Measurements from ENCODE around the gene CTXN2. TPM values are rescaled to one million over a fixed set of nuclear protein-coding genes. Genes with fewer than 3 reads are reported as not detected.

CTXN2 gene
- total and polyA plus RNA-seq, 2 of the 13 experiments (the other 11 are each of a cell fraction or from before 2014, with no cell fraction given), result not detected

DNA sequence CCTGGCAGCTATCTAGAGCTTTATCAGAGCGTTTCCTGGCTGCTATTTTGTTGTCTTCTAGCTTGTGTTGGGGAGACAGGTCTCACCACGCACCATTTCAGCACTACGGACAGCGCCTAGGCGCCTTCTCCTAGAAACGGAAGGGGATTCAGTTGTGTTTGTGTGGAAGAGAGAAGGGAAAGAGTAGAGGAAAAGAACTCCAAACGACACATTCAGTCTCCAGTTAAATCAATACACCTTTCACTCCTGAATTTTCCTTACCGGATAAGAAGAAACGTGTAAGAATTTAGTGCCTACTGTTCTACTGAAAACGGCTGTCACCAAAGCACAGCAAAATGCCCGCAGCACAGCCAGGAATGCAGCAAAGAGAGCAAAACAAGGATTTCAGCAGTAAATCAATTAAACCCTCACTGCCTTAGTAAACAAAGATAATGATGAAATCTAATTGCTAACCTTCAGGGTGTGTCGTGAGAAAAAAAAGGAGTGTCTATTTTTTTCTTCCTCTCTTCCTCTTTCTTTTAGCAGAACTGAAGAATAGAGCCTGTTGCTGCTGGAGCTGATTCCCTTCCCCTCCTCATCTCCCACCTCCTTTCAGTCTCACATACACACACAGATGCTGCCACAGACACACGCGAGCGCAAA lies 412 bp upstream of the CTXN2 start (continued):
- TF ChIP-seq ISX (CRISPR knock-in tag; conservative IDR thresholded peaks at IDR 0.05) (no peak), CREB1 (IDR thresholded peaks at IDR 0.05) (no peak), CREB1 (CRISPR knock-in tag; IDR thresholded peaks at IDR 0.05) (no peak), CCAR2 (optimal IDR thresholded peaks at IDR 0.05; ENCODE audit: low read depth, low read length) (no peak), HNF4A (CRISPR knock-in tag; IDR thresholded peaks at IDR 0.05) (no peak), ZSCAN12 (CRISPR knock-in tag; IDR thresholded peaks at IDR 0.05) (no peak), NAIF1 (CRISPR knock-in tag; IDR thresholded peaks at IDR 0.05; ENCODE audit: borderline replicate concordance) (no peak), SMAD9 (CRISPR knock-in tag; IDR thresholded peaks at IDR 0.05) (no peak), ZNF530 (CRISPR knock-in tag; IDR thresholded peaks at IDR 0.05; ENCODE audit: low read depth) (no peak), ZNF766 (CRISPR knock-in tag; IDR thresholded peaks at IDR 0.05; ENCODE audit: borderline replicate concordance) (no peak; the same call in 1 of the 2 replicates), YEATS2 (CRISPR knock-in tag; IDR thresholded peaks at IDR 0.05; ENCODE audit: borderline replicate concordance) (no peak), EZH2 (conservative IDR thresholded peaks at IDR 0.05; ENCODE audit: low read depth, low read length) (no peak), JUN (CRISPR knock-in tag; IDR thresholded peaks at IDR 0.05) (no peak), ZNF605 (CRISPR knock-in tag; IDR thresholded peaks at IDR 0.05) (no peak), ZKSCAN1 (IDR thresholded peaks at IDR 0.05; ENCODE audit: low read length) (no peak), ZNF230 (CRISPR knock-in tag; IDR thresholded peaks at IDR 0.05) (no peak), ZNF816 (CRISPR knock-in tag; IDR thresholded peaks at IDR 0.05; ENCODE audit: borderline replicate concordance) (peak; percentile 50; the same call in 1 of the 2 replicates), WIZ (CRISPR knock-in tag; IDR thresholded peaks at IDR 0.05) (peak; percentile 95; the same call in 1 of the 2 replicates), ZFYVE20 (CRISPR knock-in tag; IDR thresholded peaks at IDR 0.05; ENCODE audit: borderline replicate concordance, low read depth) (no peak), ZNF776 (CRISPR knock-in tag; IDR thresholded peaks at IDR 0.05) (no peak), ZNF839 (CRISPR knock-in tag; IDR thresholded peaks at IDR 0.05; ENCODE audit: borderline replicate concordance) (no peak), SALL2 (CRISPR knock-in tag; IDR thresholded peaks at IDR 0.05) (no peak), ZBTB8A (CRISPR knock-in tag; IDR thresholded peaks at IDR 0.05; ENCODE audit: borderline replicate concordance, low read depth) (no peak), ZNF343 (CRISPR knock-in tag; IDR thresholded peaks at IDR 0.05) (no peak), GABPB1 (CRISPR knock-in tag; IDR thresholded peaks at IDR 0.05) (no peak; the same call in 1 of the 2 replicates), ZNF121 (CRISPR knock-in tag; IDR thresholded peaks at IDR 0.05) (no peak)
- TF ChIP-seq, protein P1, sequence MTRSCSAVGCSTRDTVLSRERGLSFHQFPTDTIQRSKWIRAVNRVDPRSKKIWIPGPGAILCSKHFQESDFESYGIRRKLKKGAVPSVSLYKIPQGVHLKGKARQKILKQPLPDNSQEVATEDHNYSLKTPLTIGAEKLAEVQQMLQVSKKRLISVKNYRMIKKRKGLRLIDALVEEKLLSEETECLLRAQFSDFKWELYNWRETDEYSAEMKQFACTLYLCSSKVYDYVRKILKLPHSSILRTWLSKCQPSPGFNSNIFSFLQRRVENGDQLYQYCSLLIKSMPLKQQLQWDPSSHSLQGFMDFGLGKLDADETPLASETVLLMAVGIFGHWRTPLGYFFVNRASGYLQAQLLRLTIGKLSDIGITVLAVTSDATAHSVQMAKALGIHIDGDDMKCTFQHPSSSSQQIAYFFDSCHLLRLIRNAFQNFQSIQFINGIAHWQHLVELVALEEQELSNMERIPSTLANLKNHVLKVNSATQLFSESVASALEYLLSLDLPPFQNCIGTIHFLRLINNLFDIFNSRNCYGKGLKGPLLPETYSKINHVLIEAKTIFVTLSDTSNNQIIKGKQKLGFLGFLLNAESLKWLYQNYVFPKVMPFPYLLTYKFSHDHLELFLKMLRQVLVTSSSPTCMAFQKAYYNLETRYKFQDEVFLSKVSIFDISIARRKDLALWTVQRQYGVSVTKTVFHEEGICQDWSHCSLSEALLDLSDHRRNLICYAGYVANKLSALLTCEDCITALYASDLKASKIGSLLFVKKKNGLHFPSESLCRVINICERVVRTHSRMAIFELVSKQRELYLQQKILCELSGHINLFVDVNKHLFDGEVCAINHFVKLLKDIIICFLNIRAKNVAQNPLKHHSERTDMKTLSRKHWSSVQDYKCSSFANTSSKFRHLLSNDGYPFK (CRISPR knock-in tag; IDR thresholded peaks at IDR 0.05; ENCODE audit: borderline replicate concordance), result no peak
- TF ChIP-seq, protein P2, sequence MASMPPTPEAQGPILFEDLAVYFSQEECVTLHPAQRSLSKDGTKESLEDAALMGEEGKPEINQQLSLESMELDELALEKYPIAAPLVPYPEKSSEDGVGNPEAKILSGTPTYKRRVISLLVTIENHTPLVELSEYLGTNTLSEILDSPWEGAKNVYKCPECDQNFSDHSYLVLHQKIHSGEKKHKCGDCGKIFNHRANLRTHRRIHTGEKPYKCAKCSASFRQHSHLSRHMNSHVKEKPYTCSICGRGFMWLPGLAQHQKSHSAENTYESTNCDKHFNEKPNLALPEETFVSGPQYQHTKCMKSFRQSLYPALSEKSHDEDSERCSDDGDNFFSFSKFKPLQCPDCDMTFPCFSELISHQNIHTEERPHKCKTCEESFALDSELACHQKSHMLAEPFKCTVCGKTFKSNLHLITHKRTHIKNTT (CRISPR knock-in tag; IDR thresholded peaks at IDR 0.05), result no peak
- TF ChIP-seq, protein P3, sequence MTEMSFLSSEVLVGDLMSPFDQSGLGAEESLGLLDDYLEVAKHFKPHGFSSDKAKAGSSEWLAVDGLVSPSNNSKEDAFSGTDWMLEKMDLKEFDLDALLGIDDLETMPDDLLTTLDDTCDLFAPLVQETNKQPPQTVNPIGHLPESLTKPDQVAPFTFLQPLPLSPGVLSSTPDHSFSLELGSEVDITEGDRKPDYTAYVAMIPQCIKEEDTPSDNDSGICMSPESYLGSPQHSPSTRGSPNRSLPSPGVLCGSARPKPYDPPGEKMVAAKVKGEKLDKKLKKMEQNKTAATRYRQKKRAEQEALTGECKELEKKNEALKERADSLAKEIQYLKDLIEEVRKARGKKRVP (CRISPR knock-in tag; IDR thresholded peaks at IDR 0.05), result no peak

All from HepG2 (cell line).